ENCODE results near the gene CCDC197. TPM values are rescaled to one million over a fixed set of nuclear protein-coding genes. Genes with fewer than 3 reads are reported as not detected.

CCDC197 gene
- total RNA-seq, 1 experiment from 2014 or later, result not detected

DNA sequence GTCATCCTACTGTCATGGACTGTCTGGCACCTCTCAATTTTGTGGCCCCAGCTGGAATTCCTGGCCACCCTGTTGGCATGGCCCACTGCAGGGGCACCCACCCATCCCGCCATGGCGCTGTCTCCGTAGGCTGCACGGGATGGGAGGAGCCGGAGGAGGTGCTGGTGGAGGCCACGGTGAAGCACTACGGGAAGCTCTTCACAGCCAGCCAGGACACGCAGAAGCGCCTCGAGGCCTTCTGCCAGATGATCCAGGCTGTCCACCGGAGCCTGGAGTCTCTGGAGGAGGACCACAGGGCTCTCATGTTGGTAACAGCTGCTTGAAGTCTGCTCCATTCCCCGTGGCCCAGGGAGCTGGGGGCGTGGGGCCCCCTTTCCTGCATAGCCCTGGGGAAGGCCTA, 3.9 kb downstream of the CCDC197 start (continued):
- TF ChIP-seq, protein P1, sequence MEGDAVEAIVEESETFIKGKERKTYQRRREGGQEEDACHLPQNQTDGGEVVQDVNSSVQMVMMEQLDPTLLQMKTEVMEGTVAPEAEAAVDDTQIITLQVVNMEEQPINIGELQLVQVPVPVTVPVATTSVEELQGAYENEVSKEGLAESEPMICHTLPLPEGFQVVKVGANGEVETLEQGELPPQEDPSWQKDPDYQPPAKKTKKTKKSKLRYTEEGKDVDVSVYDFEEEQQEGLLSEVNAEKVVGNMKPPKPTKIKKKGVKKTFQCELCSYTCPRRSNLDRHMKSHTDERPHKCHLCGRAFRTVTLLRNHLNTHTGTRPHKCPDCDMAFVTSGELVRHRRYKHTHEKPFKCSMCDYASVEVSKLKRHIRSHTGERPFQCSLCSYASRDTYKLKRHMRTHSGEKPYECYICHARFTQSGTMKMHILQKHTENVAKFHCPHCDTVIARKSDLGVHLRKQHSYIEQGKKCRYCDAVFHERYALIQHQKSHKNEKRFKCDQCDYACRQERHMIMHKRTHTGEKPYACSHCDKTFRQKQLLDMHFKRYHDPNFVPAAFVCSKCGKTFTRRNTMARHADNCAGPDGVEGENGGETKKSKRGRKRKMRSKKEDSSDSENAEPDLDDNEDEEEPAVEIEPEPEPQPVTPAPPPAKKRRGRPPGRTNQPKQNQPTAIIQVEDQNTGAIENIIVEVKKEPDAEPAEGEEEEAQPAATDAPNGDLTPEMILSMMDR (IDR thresholded peaks at IDR 0.05), result no peak
- TF ChIP-seq SMAD3 (CRISPR knock-in tag; IDR thresholded peaks at IDR 0.05; ENCODE audit: borderline replicate concordance) (no peak), GRHL2 (CRISPR knock-in tag; IDR thresholded peaks at IDR 0.05; ENCODE audit: insufficient replicate concordance, severe bottlenecking) (no peak), ZNF232 (CRISPR knock-in tag; IDR thresholded peaks at IDR 0.05) (no peak), SOX15 (CRISPR knock-in tag; IDR thresholded peaks at IDR 0.05) (no peak), ZNF263 (CRISPR knock-in tag; IDR thresholded peaks at IDR 0.05; ENCODE audit: low read depth) (no peak)
- TF ChIP-seq, protein P2, sequence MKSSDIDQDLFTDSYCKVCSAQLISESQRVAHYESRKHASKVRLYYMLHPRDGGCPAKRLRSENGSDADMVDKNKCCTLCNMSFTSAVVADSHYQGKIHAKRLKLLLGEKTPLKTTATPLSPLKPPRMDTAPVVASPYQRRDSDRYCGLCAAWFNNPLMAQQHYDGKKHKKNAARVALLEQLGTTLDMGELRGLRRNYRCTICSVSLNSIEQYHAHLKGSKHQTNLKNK (CRISPR knock-in tag; IDR thresholded peaks at IDR 0.05), result no peak

DNA sequence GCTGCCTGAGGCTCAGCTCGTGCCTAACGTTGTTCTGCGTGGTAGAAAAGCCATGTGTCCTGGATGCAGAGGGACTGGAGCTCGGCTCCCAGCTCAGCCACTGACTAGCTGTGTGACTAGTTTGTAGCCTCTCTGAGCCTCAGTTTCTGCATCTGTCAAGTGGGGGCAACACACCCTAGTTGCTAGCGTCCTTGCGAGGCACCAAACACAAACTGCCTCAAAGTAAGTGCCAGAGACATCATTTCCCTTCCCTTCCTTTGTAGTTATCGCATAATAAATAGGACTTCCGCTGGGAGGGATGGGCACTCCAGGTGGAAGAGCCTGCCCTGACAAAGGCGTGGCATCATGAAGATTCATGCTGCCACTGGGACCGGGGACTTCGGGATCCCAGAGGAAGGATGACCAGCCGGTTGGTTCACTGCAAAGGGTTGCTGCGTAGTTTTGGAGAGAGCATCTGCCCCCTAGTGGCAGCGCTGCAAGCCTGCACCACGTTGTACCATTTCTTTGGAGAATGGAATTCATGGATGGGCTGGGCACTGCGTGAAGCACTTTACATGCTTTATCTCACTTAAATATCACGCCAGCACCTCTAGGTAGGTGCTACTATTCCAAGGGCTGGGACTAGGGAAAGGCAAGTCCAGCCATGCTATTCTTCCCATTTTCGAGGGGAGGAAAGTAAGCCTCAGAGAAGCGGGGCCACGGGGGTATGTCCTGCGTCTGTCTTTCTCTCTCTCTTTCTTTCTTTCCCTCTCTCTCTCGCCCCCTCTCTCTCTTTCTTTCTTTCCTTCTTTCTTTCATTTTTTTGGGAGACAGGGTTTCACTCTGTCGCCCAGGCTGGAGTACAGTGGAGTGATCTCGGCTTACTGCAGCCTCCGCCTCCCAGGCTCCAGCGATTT, 4.6 kb downstream of the CCDC197 start:
- H3K9me3 Mint-ChIP-seq, result no peaks in the 10 kb centered on the region
- no peaks in the 10 kb centered on the region for H3K36me3 Mint-ChIP-seq
- peak; percentile 69 for DNase-seq (ENCODE audit: low spot score)
- peaks cover 4% of the 10 kb centered on the region; the same call in 1 of the 2 replicates for H3K27me3 Mint-ChIP-seq (ENCODE audit: low read depth)
- H3K27ac Mint-ChIP-seq, result no peak overlapping the region
- TF ChIP-seq SP1 (CRISPR knock-in tag; conservative IDR thresholded peaks at IDR 0.05), result 0 out of 2 replicates have a peak, but pooled peaks have one; percentile 29
- TF ChIP-seq, protein P3, sequence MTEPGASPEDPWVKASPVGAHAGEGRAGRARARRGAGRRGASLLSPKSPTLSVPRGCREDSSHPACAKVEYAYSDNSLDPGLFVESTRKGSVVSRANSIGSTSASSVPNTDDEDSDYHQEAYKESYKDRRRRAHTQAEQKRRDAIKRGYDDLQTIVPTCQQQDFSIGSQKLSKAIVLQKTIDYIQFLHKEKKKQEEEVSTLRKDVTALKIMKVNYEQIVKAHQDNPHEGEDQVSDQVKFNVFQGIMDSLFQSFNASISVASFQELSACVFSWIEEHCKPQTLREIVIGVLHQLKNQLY (CRISPR knock-in tag; IDR thresholded peaks at IDR 0.05), result no peak
- no peak for TF ChIP-seq ZNF317 (CRISPR knock-in tag; IDR thresholded peaks at IDR 0.05; ENCODE audit: borderline replicate concordance, low read depth)
- TF ChIP-seq ZBTB21 (CRISPR knock-in tag; IDR thresholded peaks at IDR 0.05; ENCODE audit: borderline replicate concordance), result no peak
- TF ChIP-seq, protein P4, sequence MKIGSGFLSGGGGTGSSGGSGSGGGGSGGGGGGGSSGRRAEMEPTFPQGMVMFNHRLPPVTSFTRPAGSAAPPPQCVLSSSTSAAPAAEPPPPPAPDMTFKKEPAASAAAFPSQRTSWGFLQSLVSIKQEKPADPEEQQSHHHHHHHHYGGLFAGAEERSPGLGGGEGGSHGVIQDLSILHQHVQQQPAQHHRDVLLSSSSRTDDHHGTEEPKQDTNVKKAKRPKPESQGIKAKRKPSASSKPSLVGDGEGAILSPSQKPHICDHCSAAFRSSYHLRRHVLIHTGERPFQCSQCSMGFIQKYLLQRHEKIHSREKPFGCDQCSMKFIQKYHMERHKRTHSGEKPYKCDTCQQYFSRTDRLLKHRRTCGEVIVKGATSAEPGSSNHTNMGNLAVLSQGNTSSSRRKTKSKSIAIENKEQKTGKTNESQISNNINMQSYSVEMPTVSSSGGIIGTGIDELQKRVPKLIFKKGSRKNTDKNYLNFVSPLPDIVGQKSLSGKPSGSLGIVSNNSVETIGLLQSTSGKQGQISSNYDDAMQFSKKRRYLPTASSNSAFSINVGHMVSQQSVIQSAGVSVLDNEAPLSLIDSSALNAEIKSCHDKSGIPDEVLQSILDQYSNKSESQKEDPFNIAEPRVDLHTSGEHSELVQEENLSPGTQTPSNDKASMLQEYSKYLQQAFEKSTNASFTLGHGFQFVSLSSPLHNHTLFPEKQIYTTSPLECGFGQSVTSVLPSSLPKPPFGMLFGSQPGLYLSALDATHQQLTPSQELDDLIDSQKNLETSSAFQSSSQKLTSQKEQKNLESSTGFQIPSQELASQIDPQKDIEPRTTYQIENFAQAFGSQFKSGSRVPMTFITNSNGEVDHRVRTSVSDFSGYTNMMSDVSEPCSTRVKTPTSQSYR (CRISPR knock-in tag; IDR thresholded peaks at IDR 0.05), result no peak
- TF ChIP-seq, protein P5, sequence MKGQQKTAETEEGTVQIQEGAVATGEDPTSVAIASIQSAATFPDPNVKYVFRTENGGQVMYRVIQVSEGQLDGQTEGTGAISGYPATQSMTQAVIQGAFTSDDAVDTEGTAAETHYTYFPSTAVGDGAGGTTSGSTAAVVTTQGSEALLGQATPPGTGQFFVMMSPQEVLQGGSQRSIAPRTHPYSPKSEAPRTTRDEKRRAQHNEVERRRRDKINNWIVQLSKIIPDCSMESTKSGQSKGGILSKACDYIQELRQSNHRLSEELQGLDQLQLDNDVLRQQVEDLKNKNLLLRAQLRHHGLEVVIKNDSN (CRISPR knock-in tag; IDR thresholded peaks at IDR 0.05), result no peak
- no peak for TF ChIP-seq ZNF396 (CRISPR knock-in tag; IDR thresholded peaks at IDR 0.05; ENCODE audit: borderline replicate concordance)
- TF ChIP-seq GTF2I (CRISPR knock-in tag; conservative IDR thresholded peaks at IDR 0.05), result 0 out of 2 replicates have a peak, but pooled peaks have one; percentile 8
- TF ChIP-seq RORB (CRISPR knock-in tag; IDR thresholded peaks at IDR 0.05), result no peak
- TF ChIP-seq, protein P1 (IDR thresholded peaks at IDR 0.05), result peak; percentile 95
- TF ChIP-seq NR1H2 (CRISPR knock-in tag; IDR thresholded peaks at IDR 0.05), result no peak
- no peak for TF ChIP-seq MYBL2 (CRISPR knock-in tag; IDR thresholded peaks at IDR 0.05)
- TF ChIP-seq, protein P6, sequence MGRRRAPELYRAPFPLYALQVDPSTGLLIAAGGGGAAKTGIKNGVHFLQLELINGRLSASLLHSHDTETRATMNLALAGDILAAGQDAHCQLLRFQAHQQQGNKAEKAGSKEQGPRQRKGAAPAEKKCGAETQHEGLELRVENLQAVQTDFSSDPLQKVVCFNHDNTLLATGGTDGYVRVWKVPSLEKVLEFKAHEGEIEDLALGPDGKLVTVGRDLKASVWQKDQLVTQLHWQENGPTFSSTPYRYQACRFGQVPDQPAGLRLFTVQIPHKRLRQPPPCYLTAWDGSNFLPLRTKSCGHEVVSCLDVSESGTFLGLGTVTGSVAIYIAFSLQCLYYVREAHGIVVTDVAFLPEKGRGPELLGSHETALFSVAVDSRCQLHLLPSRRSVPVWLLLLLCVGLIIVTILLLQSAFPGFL (CRISPR knock-in tag; IDR thresholded peaks at IDR 0.05; ENCODE audit: borderline replicate concordance), result no peak
- no peak for TF ChIP-seq TEAD4 (CRISPR knock-in tag; IDR thresholded peaks at IDR 0.05)
- no peak for TF ChIP-seq NFYB (CRISPR knock-in tag; conservative IDR thresholded peaks at IDR 0.05; ENCODE audit: low read depth)
- no peak overlapping the region for H3K4me3 Mint-ChIP-seq
- ATAC-seq, result peak; percentile 95
- CTCF ChIA-PET, result interaction anchor here (0.6 to 9.0 kb wide), 11 partner anchors 9 to 63 kb away, joined by 3 to 230 read pairs (median 4); partner anchors contain the start of gene OTUB2
- POLR2A ChIA-PET, result no interaction called here
- H3K4me1 Mint-ChIP-seq, result 0 out of 2 replicates have a peak, but pooled peaks cover 3% of the 10 kb centered on the region

Data from WTC11 (cell line).